Measurements from ENCODE around the gene BCOR.

DNA sequence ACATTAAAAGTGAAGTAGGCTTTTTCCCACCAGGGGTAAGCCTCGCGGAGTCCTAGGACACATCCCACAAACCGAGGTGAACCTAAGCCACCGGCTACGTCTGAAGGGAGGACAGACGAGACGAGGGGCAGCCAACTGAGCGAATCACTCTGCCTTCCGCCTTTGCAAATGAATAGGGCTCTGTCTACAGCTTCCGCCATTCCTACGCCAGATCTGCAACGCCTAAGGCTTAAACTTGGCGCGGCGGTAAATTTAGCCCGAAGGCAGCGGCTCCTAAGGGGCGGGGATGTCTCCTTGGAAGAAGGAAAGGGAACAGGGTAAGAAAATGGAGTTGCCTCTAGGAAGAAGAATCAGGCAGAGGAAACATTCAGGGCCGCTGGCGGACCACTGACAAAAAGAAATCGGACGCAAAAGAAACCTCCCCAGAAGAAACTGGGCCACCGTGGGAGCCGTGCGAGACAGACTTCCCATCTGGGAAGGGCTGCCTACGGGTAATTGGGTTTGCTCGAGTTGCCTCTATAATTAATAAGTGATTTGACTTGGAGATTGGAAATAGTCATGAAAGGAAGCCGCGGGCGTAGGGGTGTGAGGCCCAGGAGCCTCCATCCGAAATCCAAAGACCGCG is 90.5 kb downstream of the BCOR start:
- TF ChIP-seq CTCF (conservative IDR thresholded peaks at IDR 0.05; ENCODE audit: low read length): no peak
- no peak for TF ChIP-seq EZH2phosphoT487 (IDR thresholded peaks at IDR 0.05; ENCODE audit: borderline replicate concordance, low read depth, low read length)
